Heart right ventricle (tissue), 16 donors: Measurements from ENCODE around the gene FAM43B. TPM values are rescaled to one million over a fixed set of nuclear protein-coding genes. Genes with fewer than 3 reads are reported as not detected.
"Not testable (repeated sequence)": the region's sequence is repeated elsewhere in the genome, so short reads cannot be mapped to it uniquely, and the experiment has no call there.

Experiments
- ATAC-seq, 8 donors: fragments of 200-7000 bp; cut with Tn5 transposase; one replicate each; pipeline ENCODE4 v1.9.1; 2020; ENCODE audit warnings: mild to moderate bottlenecking in 8 of 8, moderate library complexity in 8 of 8, moderate number of reproducible peaks in 1 of 8
- DNase-seq, 2 donors: peaks; one replicate each; pipeline ENCODE4 v3.0.0-alpha.2; 2020
- H3K27ac ChIP-seq, 10 donors: fragments of 200-600 bp; sonication (generic) in 2 of 10; one replicate each; pipeline versions ENCODE4 v1.5.0 to v1.8.0; 2020 to 2022; ENCODE audit warnings: mild to moderate bottlenecking in 3 of 10
- H3K27me3 ChIP-seq, 7 donors: fragments of 200-600 bp; one replicate each; pipeline ENCODE4 v1.8.0; 2021 to 2022; ENCODE audit warnings: mild to moderate bottlenecking in 2 of 7
- H3K36me3 ChIP-seq, 9 donors: fragments of 200-600 bp; sonication (generic) in 1 of 9; one replicate each; pipeline versions ENCODE4 v1.5.0 to v1.8.0; 2020 to 2022; ENCODE audit warnings: mild to moderate bottlenecking in 2 of 9
- H3K4me1 ChIP-seq, 9 donors: fragments of 200-600 bp; sonication (generic) in 1 of 9; one replicate each; pipeline versions ENCODE4 v1.5.0 to v1.8.0; 2020 to 2022; ENCODE audit warnings: mild to moderate bottlenecking in 4 of 9
- H3K4me3 ChIP-seq, 10 donors: fragments of 200-600 bp; sonication (generic) in 2 of 10; one replicate each; pipeline versions ENCODE4 v1.5.0 to v1.8.0; 2020 to 2022; ENCODE audit warnings: mild to moderate bottlenecking in 7 of 10, moderate library complexity in 2 of 10
- H3K9me3 ChIP-seq, 11 donors: fragments of 200-600 bp in 10 of 11; sonication (generic) in 2 of 11; one replicate each; pipeline versions ENCODE4 v1.5.0 to v1.8.0; 2013 to 2022; ENCODE audit warnings: mild to moderate bottlenecking in 2 of 11, control low read depth in 1 of 11, moderate library complexity in 1 of 11
- CTCF ChIP-seq, 9 donors: fragments of 200-600 bp; sonication (generic) in 2 of 9; IDR thresholded peaks; one replicate each; pipeline versions ENCODE4 v1.5.0 to v1.8.0; 2021 to 2022; ENCODE audit warnings: antibody characterized with exemption in 9 of 9, mild to moderate bottlenecking in 5 of 9, moderate library complexity in 1 of 9
- WGBS, 2 donors: extraction: QIAGEN DNeasy Blood & Tissue Kit; methylation state at CpG; one replicate each; pipeline ENCODE4 v1.1.7; 2013; ENCODE audit warnings: inconsistent platforms in 1 of 2; 5-methylcytosine and 5-hydroxymethylcytosine counted together
- intact Hi-C, 10 donors: fragments of 100-400 bp; cut with DNase I; formaldehyde crosslinking; loops; one replicate each; pipeline versions ENCODE4 v1.11.1 to v1.14.2; 2022
- polyA plus RNA-seq, 2 donors: library from polyadenylated mRNA; stranded (reverse); fragments of 200-250 nt; gene quantifications; one replicate each; pipeline ENCODE4 v1.2.3, GENCODE V29; 2013
- total RNA-seq, 10 donors: library from RNA; stranded (reverse); fragmentation: NEBNext Ultra II Directional in 3 of 10; extraction: Animal tissue kit (Norgen Biotek cat#: 25700) in 3 of 10; gene quantifications; one replicate each; pipeline versions ENCODE4 v1.2.1 to v1.2.4, GENCODE V29; 2021 to 2023
- donor health status: Arrhythmogenic right ventricular cardiomyopathy.
- donor health status: ischemic (EF 13 %, LVEDD 7.1; RV severe dilation, severe dysfunction).
- donor health status: healthy with polysubstance abuse.
- donor health status: DM: no; HTN: yes; CAD: no.
- donor health status: DM: no; HTN: no; CAD: no.
- donor health status: ischemic (EF 25% LVEDD 6.9; RV normal size, moderate dysfunction).
- donor health status: ischemic (EF 25% LVEDD 5.7; RV mildly dilated, moderate dysfunction).
- donor health status: healthy.
- donor health status: DM: yes; HTN: yes; CAD: no.
- donor health status: Ischemic cardiomyopathy.
- donor health status: ischemic (EF 35%, LVEDD 5.7; RV mildly dilated, moderate dysfunction).
- donor health status: nonischemic (EF 11% LVEDD 7.7; RV severe dilation, severe dysfunction).
- donor health status: DM: yes; HTN: yes; CAD: no.
- donor health status: PGD.
- donor health status: ischemic (EF 29% LVEDD 5.4; RV normal size, mild dysfunction).
- donor health status: nonischemic (EF 23%, LVEDD 6.1; RV moderate dilation, normal function).

Gene FAM43B
- total and polyA plus RNA-seq, 12 donors: 1.0 to 16.3 (median 2.3) TPM

GRCh38 chr1:20507564-20508410 is 44.6 kb upstream of the FAM43B start, which contains the start of gene MUL1:
MUL1 (minus strand) TSS chr1:20508151; CDS start chr1:20508024, 127 bp downstream.
- H3K36me3 ChIP-seq: peaks cover 0 to 40% (median 11%) of the 10 kb centered on the region in 9 donors
- DNase-seq (peak; percentile 96 to 98), ATAC-seq (peak; percentile 97 to 99 (median 98))
- H3K27me3 ChIP-seq: peaks cover 0 to 23% (median 6%) of the 10 kb centered on the region in 7 donors
- H3K4me1 ChIP-seq: peaks cover 0 to 47% (median 38%) of the 10 kb centered on the region in 9 donors
- no peaks in the 10 kb centered on the region for H3K9me3 ChIP-seq
- H3K27ac ChIP-seq: peak within 1 kb of the TSS; percentile 63 to 95 (median 92)
- TF ChIP-seq CTCF (IDR thresholded peaks at IDR 0.05): no peak
- 1% methylated on average over 58 of the region's 58 CpGs for WGBS, 2 donors
- intact Hi-C loops: no loop called here
- peak within 1 kb of the TSS; percentile 67 to 99 (median 91) for H3K4me3 ChIP-seq

DNA sequence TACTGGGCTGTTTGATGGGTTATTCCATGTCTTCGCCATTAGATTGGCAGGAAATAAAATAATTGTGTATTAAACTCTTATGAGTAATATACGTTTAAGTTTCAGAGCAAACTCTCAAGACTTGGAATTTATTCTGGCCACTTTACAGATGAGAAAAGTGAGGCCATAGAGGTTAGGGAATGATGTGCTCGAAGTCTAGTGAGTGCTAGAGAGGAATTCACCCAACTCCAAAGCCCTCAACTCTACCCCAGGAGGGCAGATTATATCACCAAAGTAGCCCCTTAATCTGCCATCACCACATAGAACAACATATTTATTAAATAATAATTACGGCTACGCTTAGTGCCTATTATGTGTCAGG is 44.0 kb upstream of the FAM43B start:
- ATAC-seq (no peak), DNase-seq (no peak)
- Histone ChIP-seq H3K9me3 (no peaks in the 10 kb centered on the region), H3K27me3 (peaks cover 0 to 25% (median 6%) of the 10 kb centered on the region in 7 donors), H3K36me3 (peaks cover 0 to 34% (median 5%) of the 10 kb centered on the region in 9 donors), H3K4me1 (peaks cover 0 to 47% (median 38%) of the 10 kb centered on the region in 9 donors), H3K27ac (peak overlapping the region in 9 of 10 donors; percentile 89 to 95 (median 93)), H3K4me3 (peak overlapping the region; percentile 67 to 99 (median 91))
- intact Hi-C loops: no loop called here
- WGBS, 2 donors: 63 to 64% methylated on average over 5 of the region's 5 CpGs
- TF ChIP-seq CTCF (IDR thresholded peaks at IDR 0.05): no peak

DNA sequence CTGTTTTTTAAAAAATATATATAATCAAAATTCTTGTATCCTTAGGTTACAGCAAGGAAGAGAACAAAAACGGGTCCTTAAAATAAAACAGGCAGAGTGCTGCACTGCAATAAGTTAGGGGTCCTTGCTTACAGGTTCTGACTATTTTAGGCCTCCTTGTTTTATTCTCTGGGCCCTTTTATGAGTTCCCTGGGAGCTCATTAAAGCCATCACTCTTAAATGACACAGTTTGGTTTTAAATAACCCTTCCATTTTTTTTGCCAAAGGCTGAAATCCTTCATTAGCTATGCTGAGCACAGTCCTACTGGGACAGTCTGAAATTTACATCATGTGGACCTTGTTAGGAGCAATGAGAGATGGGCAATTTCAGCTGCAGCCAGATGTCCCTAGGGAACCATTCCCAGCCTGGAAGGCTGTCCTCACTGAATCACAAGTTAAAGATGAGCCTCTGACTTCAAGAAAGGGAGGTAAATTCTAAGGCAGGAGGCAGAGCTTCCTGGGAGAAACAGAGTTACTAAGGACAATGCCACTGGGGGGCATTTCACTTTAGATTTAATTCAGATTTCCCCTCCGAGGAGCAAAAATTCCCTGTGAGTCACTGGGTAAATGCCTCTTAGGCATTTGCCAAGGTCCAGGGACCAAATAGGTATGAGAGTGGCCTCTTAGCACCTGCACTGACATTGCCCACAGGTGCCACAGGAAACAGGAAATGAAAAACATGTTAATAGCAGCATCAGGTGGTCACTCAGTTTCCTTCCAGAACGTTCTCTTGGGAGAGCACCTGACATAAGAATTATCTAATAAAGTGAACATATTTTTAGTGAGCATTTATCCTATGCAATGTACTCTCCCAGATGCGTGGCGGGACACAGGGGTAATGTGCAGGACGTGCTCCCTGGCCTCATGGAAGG is 40.6 kb upstream of the FAM43B start:
- Histone ChIP-seq H3K4me1 (peaks cover 0 to 13% (median 7%) of the 10 kb centered on the region in 9 donors), H3K27me3 (peaks cover 0 to 29% (median 6%) of the 10 kb centered on the region in 7 donors), H3K36me3 (peaks cover 0 to under 1% (median 0%) of the 10 kb centered on the region in 9 donors), H3K9me3 (no peaks in the 10 kb centered on the region), H3K27ac (no peak overlapping the region), H3K4me3 (no peak overlapping the region)
- ATAC-seq: no peak
- 52 to 54% methylated on average over 6 of the region's 6 CpGs for WGBS, 2 donors
- no peak for TF ChIP-seq CTCF (IDR thresholded peaks at IDR 0.05)
- DNase-seq: no peak
- intact Hi-C loops: no loop called here

GRCh38 chr1:20519609-20520262 is 32.6 kb upstream of the FAM43B start:
- ATAC-seq, H3K36me3 ChIP-seq, DNase-seq, H3K4me3 ChIP-seq, H3K9me3 ChIP-seq, H3K27ac ChIP-seq, H3K4me1 ChIP-seq: not testable (repeated sequence)
- peaks cover 0 to 23% (median 0%) of the 10 kb centered on the region in 7 donors for H3K27me3 ChIP-seq
- intact Hi-C loops: loop anchor here in 5 of 10 donors (2.0 to 10.0 kb wide), 4 partner anchors 55 to 215 kb away; partner anchors contain the start of genes PINK1 (in 2 of the 5) and SH2D5 (in 2 of the 5)
- WGBS, 2 donors: 56 to 59% methylated on average over 7 of the region's 7 CpGs
